HEK293T (cell line): Measurements from ENCODE around the gene SYCE3.

Source experiments
- CTCF ChIA-PET: fragments of 350-600 bp; formaldehyde crosslinking; extraction: SDS; loops from one replicate; lab custom pipeline; 2021; ENCODE audit warnings: antibody characterized with exemption, inconsistent platforms; lab: Yijun Ruan, JAX
- POLR2A ChIA-PET: fragments of 350-600 bp; formaldehyde crosslinking; extraction: SDS; loops from one replicate; lab custom pipeline; 2020; ENCODE audit warnings: antibody characterized with exemption, inconsistent platforms; lab: Yijun Ruan, JAX
- DNase-seq: peaks from one replicate; pipeline ENCODE4 v3.0.0; 2012; ENCODE audit warnings: mixed read lengths; ENCODE audit errors: extremely low spot score
- ARNT ChIP-seq: fragments of 450-650 bp; IDR thresholded peaks from 2 replicates; pipeline ENCODE4 v1.6.1; 2017; ENCODE audit warnings: mild to moderate bottlenecking
- BHLHE40 ChIP-seq: fragments of 450-650 bp; IDR thresholded peaks from 2 replicates; pipeline ENCODE4 v1.6.1; 2016; ENCODE audit warnings: mild to moderate bottlenecking, moderate library complexity, borderline replicate concordance
- CTBP1 ChIP-seq: fragments of 450-650 bp; IDR thresholded peaks from 2 replicates; pipeline ENCODE4 v1.6.1; 2016; ENCODE audit warnings: borderline replicate concordance
- ELF4 ChIP-seq: fragments of 450-650 bp; IDR thresholded peaks from 2 replicates; pipeline ENCODE4 v1.6.1; 2017; ENCODE audit warnings: antibody characterized with exemption
- FOXA1 ChIP-seq: fragments of 450-650 bp; IDR thresholded peaks from 2 replicates; pipeline ENCODE4 v1.6.1; 2016; ENCODE audit warnings: mild to moderate bottlenecking
- FOXK2 ChIP-seq: fragments of 450-650 bp; IDR thresholded peaks from 2 replicates; pipeline ENCODE4 v1.6.1; 2016; ENCODE audit warnings: mild to moderate bottlenecking
- FOXM1 ChIP-seq: fragments of 450-650 bp; IDR thresholded peaks from 2 replicates; pipeline ENCODE4 v1.6.1; 2017; ENCODE audit warnings: mild to moderate bottlenecking, borderline replicate concordance
- HDGF ChIP-seq: fragments of 450-650 bp; IDR thresholded peaks from 2 replicates; pipeline ENCODE4 v1.6.1; 2017; ENCODE audit warnings: antibody characterized with exemption, borderline replicate concordance
- L3MBTL2 ChIP-seq: fragments of 450-650 bp; conservative IDR thresholded peaks from 2 replicates; pipeline ENCODE4 v1.6.1; 2016; ENCODE audit warnings: mild to moderate bottlenecking
- LEF1 ChIP-seq: fragments of 450-650 bp; IDR thresholded peaks from 2 replicates; pipeline ENCODE4 v1.6.1; 2017; ENCODE audit warnings: mild to moderate bottlenecking, borderline replicate concordance
- NFRKB ChIP-seq: fragments of 450-650 bp; IDR thresholded peaks from 2 replicates; pipeline ENCODE4 v1.6.1; 2016; ENCODE audit warnings: mild to moderate bottlenecking, moderate library complexity
- SP1 ChIP-seq: fragments of 450-650 bp; IDR thresholded peaks from 2 replicates; pipeline ENCODE4 v1.6.1; 2017
- SUZ12 ChIP-seq: fragments of 450-650 bp; IDR thresholded peaks from 2 replicates; pipeline ENCODE4 v1.6.1; 2016; ENCODE audit warnings: mild to moderate bottlenecking
- TARDBP ChIP-seq: fragments of 450-650 bp; IDR thresholded peaks from 2 replicates; pipeline ENCODE4 v1.6.1; 2016
- ZNF384 ChIP-seq: fragments of 450-650 bp; IDR thresholded peaks from 2 replicates; pipeline ENCODE4 v1.6.1; 2016
- TF ChIP-seq, protein P1 (sequence below): fragments of 450-650 bp; IDR thresholded peaks from 2 replicates; pipeline ENCODE4 v1.6.1; 2016

The SYCE3 gene

DNA sequence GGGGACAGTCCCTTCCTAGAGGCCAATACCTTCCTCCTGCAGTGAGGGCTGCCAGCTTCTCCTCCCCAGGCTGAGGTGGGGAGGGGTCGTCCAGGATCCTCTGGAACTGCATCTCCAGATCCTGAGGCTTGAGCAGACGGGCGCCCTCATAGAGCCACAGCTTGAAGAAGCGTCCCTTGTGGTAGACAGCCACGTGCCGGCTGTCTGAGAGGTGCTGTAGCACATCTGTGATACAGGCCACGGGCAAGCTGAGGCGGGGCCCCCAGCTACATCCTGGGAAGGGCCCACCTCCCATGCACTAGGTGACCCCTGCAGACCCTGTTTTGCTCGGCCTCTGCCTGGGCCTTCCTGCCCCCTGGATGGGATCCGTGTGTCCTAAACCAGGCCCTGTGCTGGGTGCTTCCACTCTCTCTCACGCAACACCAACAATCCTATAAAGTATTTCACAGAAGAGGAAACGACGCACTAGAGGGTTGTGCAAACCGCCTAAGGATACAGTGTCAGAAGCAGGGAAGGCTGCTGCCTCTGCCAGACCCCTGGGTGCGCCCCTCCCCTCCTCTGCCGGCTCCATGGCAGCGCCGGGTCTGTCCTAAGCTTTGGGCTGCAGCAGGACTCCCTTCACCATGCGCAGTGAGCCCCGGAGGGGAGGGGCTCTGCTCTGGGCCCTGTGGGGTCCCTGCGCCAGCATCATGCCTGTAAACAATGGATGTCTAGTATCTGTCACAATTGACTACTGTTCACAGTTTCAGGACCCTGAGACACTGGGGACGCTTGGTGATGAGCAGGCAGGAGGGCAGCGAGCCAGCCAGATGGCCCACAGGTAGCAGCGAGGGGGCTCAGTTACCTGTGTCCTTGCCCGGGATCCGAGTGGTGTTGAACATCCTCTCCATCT lies 11.0 kb upstream of the SYCE3 start:
- POLR2A ChIA-PET = interaction anchor here (0.8 to 2.7 kb wide), 3 partner anchors 8 to 11 kb away, joined by 3 to 15 read pairs (median 12); partner anchors contain the start of genes CHKB and SYCE3
- CTCF ChIA-PET = interaction anchor here (1.3 kb wide), 1 partner anchor 11 kb away, joined by 3 read pairs; the partner anchor contains the start of gene SYCE3
- no peak for DNase-seq
- no peak for TF ChIP-seq SUZ12

DNA sequence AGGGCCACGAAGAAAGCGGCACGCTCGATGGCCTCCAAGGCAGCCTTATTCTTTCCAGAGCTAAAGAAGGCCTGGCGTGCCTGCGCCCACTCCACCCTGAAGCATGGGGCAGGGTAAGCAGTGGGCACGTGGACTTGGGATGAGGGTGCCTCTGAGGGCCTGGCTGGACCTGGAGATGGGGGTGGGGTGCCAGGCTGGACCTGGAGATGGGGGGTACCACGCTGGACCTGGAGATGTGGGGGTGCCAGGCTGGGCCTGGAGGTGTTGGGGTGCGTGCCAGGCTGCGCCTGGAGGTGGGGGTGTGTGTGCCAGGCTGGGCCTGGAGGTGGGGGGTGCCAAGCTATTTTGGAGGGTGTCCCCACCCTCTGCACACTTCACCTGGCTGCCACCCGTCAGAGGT lies 10.2 kb upstream of the SYCE3 start:
- ChIA-PET CTCF (interaction anchor here (1.3 kb wide), 1 partner anchor 10 kb away, joined by 3 read pairs; the partner anchor contains the start of gene SYCE3), POLR2A (interaction anchor here (0.8 to 2.7 kb wide), 4 partner anchors 8 to 60 kb away, joined by 3 to 15 read pairs (median 8); partner anchors contain the start of genes CHKB and SYCE3)
- no peak for TF ChIP-seq ARNT
- no peak for DNase-seq

DNA sequence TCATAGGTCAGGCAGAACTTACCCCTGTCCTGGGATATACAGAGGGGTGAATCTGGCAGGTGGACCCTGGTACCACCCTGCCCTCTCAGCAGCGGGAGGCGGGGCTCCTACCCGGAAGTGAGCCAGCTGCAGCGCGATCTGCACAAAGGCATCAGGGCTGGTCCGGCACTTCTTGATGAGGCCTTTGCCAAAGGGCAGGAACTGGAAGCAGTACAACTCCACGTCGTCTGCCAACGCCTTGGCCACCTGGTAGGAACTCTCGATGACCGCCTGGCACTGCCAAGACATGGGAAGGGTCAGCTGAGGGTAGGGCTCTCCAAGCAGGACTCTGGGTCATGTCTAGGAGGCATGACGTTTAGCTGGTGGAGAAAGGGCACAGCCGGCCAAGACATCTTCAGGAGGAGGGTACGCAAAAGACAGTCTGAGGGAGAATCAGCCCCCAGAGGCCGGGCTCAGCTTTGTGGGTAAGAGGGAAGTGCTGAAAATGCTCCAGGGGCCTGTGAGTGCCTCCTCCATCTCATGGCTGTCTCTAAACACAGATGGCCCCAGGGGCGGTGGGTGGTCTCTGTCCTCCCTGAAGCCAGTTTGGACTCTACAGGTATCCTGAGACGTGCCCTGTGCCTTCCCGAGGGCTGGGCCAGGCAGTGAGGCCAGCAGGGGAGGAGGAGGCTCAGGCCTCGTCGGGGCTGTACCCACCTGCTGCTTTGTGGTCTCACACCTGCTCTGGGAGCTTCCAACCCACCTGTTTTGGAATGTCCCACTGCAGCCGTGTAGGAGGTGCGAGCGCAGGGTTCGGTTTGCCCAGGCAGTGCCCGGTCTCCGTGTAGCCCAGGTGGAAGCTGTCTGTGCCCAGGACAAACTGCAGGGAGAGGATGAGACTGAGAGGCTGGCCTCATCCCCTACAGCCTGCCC lies 8.8 kb upstream of the SYCE3 start:
- no peak for TF ChIP-seq L3MBTL2
- no peak for TF ChIP-seq TARDBP
- no peak for TF ChIP-seq FOXA1
- TF ChIP-seq FOXK2 = no peak
- TF ChIP-seq SP1 = no peak
- no peak for TF ChIP-seq LEF1
- TF ChIP-seq HDGF = no peak
- TF ChIP-seq SUZ12 = no peak
- no peak for TF ChIP-seq ELF4
- no peak for TF ChIP-seq ARNT
- TF ChIP-seq, protein P1, sequence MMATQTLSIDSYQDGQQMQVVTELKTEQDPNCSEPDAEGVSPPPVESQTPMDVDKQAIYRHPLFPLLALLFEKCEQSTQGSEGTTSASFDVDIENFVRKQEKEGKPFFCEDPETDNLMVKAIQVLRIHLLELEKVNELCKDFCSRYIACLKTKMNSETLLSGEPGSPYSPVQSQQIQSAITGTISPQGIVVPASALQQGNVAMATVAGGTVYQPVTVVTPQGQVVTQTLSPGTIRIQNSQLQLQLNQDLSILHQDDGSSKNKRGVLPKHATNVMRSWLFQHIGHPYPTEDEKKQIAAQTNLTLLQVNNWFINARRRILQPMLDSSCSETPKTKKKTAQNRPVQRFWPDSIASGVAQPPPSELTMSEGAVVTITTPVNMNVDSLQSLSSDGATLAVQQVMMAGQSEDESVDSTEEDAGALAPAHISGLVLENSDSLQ = no peak
- TF ChIP-seq FOXM1 = no peak
- TF ChIP-seq NFRKB = no peak
- TF ChIP-seq CTBP1 = no peak
- no peak for TF ChIP-seq ZNF384
- ChIA-PET POLR2A (interaction anchor here (1.0 to 2.7 kb wide), 4 partner anchors 8 to 62 kb away, joined by 3 to 15 read pairs (median 8); partner anchors contain the start of genes CHKB, SCO2 and SYCE3), CTCF (interaction anchor here (0.9 to 1.0 kb wide), 2 partner anchors 46 to 49 kb away, joined by 3 read pairs; no protein-coding TSS in a partner anchor)
- DNase-seq = no peak

DNA sequence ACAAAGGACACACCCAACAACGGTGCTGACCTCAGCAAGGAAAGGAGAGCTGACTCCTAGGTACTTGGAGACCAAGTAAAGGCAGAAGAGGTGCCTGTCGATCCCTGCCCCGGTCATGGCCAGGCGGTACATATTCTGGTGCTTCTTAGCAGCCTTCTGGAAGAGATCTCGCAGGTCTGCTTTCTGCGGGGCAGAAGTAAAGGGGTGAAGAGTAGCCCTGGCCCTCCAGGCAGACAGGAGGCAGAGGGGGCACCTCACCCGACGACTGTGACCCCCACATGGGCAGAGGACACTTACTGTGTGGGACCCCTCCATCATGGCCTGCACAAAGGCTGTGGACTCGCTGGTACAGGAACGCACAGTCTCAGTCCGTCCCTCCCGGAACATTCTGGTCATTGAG lies 8.1 kb upstream of the SYCE3 start:
- POLR2A ChIA-PET = interaction anchor here (1.5 to 2.7 kb wide), 2 partner anchors 8 to 45 kb away, joined by 5 to 15 read pairs; partner anchors contain the start of genes SCO2 and SYCE3
- no peak for TF ChIP-seq FOXM1
- TF ChIP-seq, protein P1 = no peak
- TF ChIP-seq FOXK2 = no peak
- no peak for TF ChIP-seq ARNT
- no peak for TF ChIP-seq HDGF
- no peak for TF ChIP-seq SUZ12
- TF ChIP-seq TARDBP = no peak
- no peak for TF ChIP-seq ZNF384
- no peak for TF ChIP-seq NFRKB
- no peak for TF ChIP-seq L3MBTL2
- TF ChIP-seq SP1 = no peak
- no peak for TF ChIP-seq BHLHE40
- TF ChIP-seq CTBP1 = no peak
- TF ChIP-seq ELF4 = no peak
- TF ChIP-seq LEF1 = no peak
- TF ChIP-seq FOXA1 = no peak
- CTCF ChIA-PET = no interaction called here
- no peak for DNase-seq

DNA sequence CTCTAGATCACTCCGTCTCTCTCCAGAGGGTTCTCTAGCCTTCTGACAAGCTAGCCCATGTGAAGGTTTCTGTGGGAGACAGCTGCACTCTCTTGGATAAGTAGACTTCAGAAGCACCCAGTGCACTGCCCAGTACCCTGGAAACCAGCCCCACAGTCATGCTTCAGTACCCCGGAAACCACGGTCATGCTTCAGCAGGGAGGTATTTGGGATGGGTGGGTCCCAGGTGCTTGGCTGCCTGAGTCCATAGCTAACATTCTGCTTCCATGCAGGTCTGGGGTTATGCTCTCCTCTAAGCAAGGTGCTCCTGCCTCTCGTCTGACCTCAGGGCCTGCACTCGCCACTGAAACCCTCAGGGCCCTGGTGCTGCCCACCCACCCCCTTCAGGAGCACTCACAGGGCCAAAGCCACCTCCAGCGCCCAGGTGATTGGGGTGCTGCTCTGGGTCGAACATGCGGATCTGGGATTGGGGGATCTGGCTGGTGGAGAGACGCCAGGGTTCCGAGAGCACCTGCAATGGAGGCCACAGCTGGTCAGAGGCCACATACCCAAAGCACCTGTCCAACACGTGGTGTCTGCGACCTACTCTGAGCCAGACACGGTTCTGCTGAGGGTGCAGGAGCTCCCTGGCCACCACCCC lies 7.3 kb upstream of the SYCE3 start:
- TF ChIP-seq ZNF384 = no peak
- TF ChIP-seq SUZ12 = no peak
- POLR2A ChIA-PET = interaction anchor here (1.2 to 1.5 kb wide), 2 partner anchors 12 to 44 kb away, joined by 5 read pairs; partner anchors contain the start of genes CHKB and SCO2
- CTCF ChIA-PET = no interaction called here
- DNase-seq = no peak

DNA sequence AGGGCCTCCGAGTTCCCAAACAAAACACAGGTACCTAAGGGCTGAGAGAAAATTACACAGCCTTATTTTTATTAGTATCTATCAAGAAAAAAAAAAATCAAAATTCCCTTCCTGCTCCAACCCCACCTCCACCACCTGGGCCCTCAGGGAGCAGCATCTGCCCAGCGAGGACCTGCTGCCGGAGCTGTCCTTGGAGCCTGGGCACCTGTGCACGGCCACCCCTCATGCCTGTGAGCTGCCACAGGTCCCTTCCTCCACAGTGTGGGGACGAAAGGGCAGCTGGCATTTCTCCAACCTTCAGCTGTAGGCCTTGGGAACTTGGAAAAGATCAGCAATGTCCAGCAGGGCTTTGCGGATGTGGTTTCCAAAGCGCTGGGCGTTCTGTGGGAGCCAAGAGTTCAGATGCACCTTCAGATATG lies 6.3 kb upstream of the SYCE3 start:
- TF ChIP-seq CTBP1 (no peak), ARNT (no peak), HDGF (no peak), L3MBTL2 (no peak), ELF4 (no peak), BHLHE40 (no peak), NFRKB (no peak), TARDBP (no peak), ZNF384 (no peak)
- TF ChIP-seq, protein P1 = no peak

More for the DNA sequence above, 6.3 kb upstream of the SYCE3 start:
- DNase-seq = no peak
- ChIA-PET POLR2A (interaction anchor here (1.0 to 1.4 kb wide), 4 partner anchors 10 to 43 kb away, joined by 3 to 5 read pairs (median 4); partner anchors contain the start of genes CHKB and SCO2), CTCF (no interaction called here)
